Ovary (tissue), 9 donors: Measurements from ENCODE around the gene ISOC1. TPM values are rescaled to one million over a fixed set of nuclear protein-coding genes. Genes with fewer than 3 reads are reported as not detected.

Experiments
- DNase-seq, 5 donors: peaks; one replicate each; pipeline ENCODE4 v3.0.0-alpha.2; 2019 to 2020
- H3K27ac ChIP-seq, 2 donors: fragments of 200-600 bp; one replicate each; pipeline versions ENCODE4 v1.5.1 to v1.8.0; 2019 to 2022
- H3K27me3 ChIP-seq: fragments of 200-600 bp; one replicate; pipeline ENCODE4 v1.8.0; 2022
- H3K36me3 ChIP-seq: fragments of 200-600 bp; sonication (generic); one replicate; pipeline ENCODE4 v1.5.1; 2019
- H3K4me1 ChIP-seq: one replicate; pipeline ENCODE4 v1.8.1; 2013; ENCODE audit warnings: mild to moderate bottlenecking, moderate library complexity; ENCODE audit not compliant: insufficient read depth
- H3K4me3 ChIP-seq: fragments of 200-600 bp; sonication (generic); one replicate; pipeline ENCODE4 v1.5.1; 2017
- H3K9me3 ChIP-seq, 2 donors: fragments of 200-600 bp in 1 of 2; sonication (generic) in 1 of 2; one replicate each; pipeline versions ENCODE4 v1.5.1 to v1.8.1; 2013 to 2019; ENCODE audit warnings: mild to moderate bottlenecking in 1 of 2, moderate library complexity in 1 of 2
- CTCF ChIP-seq, 3 donors: fragments of 450-650 bp in 2 of 3; fragments of 200-600 bp in 1 of 3; IDR thresholded peaks; one replicate each; pipeline versions ENCODE4 v1.5.1 to v1.8.0; 2016 to 2022; ENCODE audit warnings: antibody characterized with exemption in 3 of 3, mild to moderate bottlenecking in 1 of 3
- EP300 ChIP-seq: sonication (generic); formaldehyde crosslinking; IDR thresholded peaks from one replicate; pipeline ENCODE4 v1.6.1; 2017; ENCODE audit warnings: antibody characterized with exemption
- POLR2A ChIP-seq: fragments of 450-650 bp; IDR thresholded peaks from one replicate; pipeline ENCODE4 v1.6.1; 2017; ENCODE audit warnings: antibody characterized with exemption, mild to moderate bottlenecking, moderate library complexity
- WGBS, 3 donors: extraction: QIAGEN DNeasy Blood & Tissue Kit in 1 of 3; methylation state at CpG; one replicate each; pipeline versions ENCODE4 v1.1.5 to v1.1.7; 2013 to 2017; 5-methylcytosine and 5-hydroxymethylcytosine counted together
- intact Hi-C, 4 donors: fragments of 100-400 bp; cut with DNase I; formaldehyde crosslinking; loops; one replicate each; pipeline versions ENCODE4 v1.11.0 to v1.15.1; 2022 to 2023
- polyA plus RNA-seq, 2 donors: library from polyadenylated mRNA; stranded (reverse); fragments of 200-250 nt in 1 of 2; fragments of 350-450 nt in 1 of 2; fragmentation: Illumina TruSeq in 1 of 2; extraction: RNeasy Lipid Tissue Mini Kit (QIAGEN cat#74804) in 1 of 2; gene quantifications; one replicate each; pipeline ENCODE4 v1.2.3, GENCODE V29; 2013 to 2014
- total RNA-seq, 7 donors: library from RNA; depleted of rRNA in 2 of 7; stranded (reverse); fragments of >200 nt in 2 of 7; fragmentation: NEBNext Ultra II Directional in 3 of 7; extraction: Animal tissue kit (Norgen Biotek cat#: 25700) in 3 of 7; gene quantifications; one replicate each; pipeline versions ENCODE4 v1.1.0 to v1.2.4, GENCODE V29; 2016 to 2023
- donor health status: DM: no; HTN: no; CAD: no; lungs with moderate emphysema.
- donor health status: DM: no; HTN: no; CAD: no.
- donor health status: Bipolar disorder and iron deficiency.
- donor health status: DM: yes; HTN: yes; CAD: no.
- donor health status: DM: no; HTN: no; CAD: no.
- donor health status: DM: yes; HTN: yes; CAD: no.

The ISOC1 gene
- total and polyA plus RNA-seq, 9 donors, result 19.1 to 98.0 (median 27.3) TPM

GRCh38 chr5:129096382-129096991 is 1.9 kb downstream of the ISOC1 start:
- peak overlapping the region; percentile 93 for H3K4me3 ChIP-seq
- TF ChIP-seq CTCF (IDR thresholded peaks at IDR 0.05), result no peak
- intact Hi-C loops, result no loop called here

DNA sequence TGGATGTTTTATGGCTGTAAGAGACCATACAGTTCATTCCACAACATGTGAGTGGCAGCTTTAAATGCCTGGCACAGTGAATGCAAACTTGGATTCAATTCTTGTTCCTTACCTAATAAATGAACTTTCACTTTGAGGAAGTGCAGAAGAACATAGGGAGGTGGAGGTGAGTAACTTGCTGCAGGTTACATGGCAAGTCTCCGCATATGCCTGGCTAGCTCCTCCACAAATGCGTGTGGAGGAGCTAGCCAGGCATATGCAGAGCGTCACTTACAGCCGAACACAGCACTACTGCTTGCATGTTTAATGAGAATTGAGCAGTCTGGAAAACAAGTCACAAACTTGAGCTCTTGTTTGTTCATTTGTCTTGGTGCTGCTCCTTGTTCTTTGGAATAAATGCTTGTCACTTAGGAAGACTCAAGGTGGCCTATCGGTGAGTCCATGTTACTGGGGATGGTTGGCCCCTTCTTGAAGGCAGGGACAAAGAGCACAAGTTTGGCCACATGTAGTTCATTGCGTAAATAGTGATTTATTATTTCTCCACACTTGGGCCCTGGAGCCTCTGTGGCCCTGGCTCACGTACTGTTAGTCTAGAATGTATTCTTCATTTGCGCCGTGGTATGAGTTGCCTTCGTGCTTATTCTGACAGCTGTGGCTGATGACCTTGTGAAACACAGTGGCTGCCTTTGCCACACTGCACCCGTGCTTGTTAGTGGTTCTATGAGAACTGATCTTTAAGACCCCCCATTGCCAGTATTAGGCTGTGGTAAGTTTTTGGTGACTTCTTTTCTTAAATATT is 3.1 kb downstream of the ISOC1 start:
- DNase-seq, result no peak
- H3K4me3 ChIP-seq, result no peak overlapping the region
- H3K27me3 ChIP-seq, result no peaks in the 10 kb centered on the region
- WGBS, 3 donors, result 63 to 78% (median 65%) methylated on average over 11 of the region's 11 CpGs
- no peak for TF ChIP-seq EP300
- no peak for TF ChIP-seq POLR2A
- no peak for TF ChIP-seq CTCF (IDR thresholded peaks at IDR 0.05)
- no peaks in the 10 kb centered on the region for H3K9me3 ChIP-seq
- H3K36me3 ChIP-seq, result no peaks in the 10 kb centered on the region
- H3K4me1 ChIP-seq, result peaks cover 6% of the 10 kb centered on the region
- intact Hi-C loops, result loop anchor here in 1 of 4 donors (1.0 kb wide), 1 partner anchor 22 kb away; no protein-coding TSS in a partner anchor
- H3K27ac ChIP-seq, result no peak overlapping the region

More at GRCh38 chr5:129096382-129096991, 1.9 kb downstream of the ISOC1 start:
- H3K36me3 ChIP-seq, result no peaks in the 10 kb centered on the region
- no peak for DNase-seq
- H3K9me3 ChIP-seq, result no peaks in the 10 kb centered on the region
- no peak overlapping the region for H3K27ac ChIP-seq
- 27 to 43% (median 37%) methylated on average over 8 of the region's 8 CpGs for WGBS, 3 donors
- no peaks in the 10 kb centered on the region for H3K27me3 ChIP-seq
- H3K4me1 ChIP-seq, result peaks cover 6% of the 10 kb centered on the region

DNA sequence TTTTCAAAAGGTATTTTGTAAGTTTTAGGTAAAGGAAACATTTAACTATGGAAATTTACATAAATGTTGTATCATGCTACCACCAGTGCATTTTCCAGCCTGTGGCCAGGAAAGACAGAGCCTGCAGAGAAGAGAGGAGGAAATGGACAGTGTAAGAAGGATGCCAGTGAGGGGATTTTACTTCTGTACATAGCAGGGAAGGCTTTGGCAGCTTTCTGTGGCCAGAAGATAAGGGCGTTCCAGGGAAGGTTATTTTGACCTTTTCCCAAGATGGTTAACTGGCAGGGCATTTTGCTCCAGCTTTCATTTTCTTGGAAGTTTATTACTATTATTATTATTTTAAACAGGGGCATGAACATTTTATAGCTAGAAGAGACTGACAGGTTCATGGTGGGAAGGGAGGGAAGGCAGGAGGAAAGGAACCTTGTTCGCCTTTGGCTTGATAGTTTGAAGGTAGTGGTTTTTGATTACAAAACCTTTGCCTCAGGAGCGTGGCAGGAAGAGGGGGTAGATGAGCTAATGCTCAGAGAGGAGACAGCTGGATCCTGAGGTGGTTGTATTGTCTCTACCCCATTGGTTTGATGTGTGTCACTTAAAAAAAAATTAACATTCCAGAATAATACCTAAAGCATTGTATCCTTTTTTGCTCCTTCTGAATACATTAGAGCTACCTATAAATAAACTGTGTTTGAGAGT is 4.1 kb downstream of the ISOC1 start:
- no peaks in the 10 kb centered on the region for H3K36me3 ChIP-seq
- H3K4me3 ChIP-seq, result peak overlapping the region; percentile 10
- peaks cover 6% of the 10 kb centered on the region for H3K4me1 ChIP-seq
- TF ChIP-seq POLR2A, result no peak
- no peak for TF ChIP-seq EP300
- TF ChIP-seq CTCF (IDR thresholded peaks at IDR 0.05), result no peak
- intact Hi-C loops, result no loop called here
- DNase-seq, result no peak
- no peaks in the 10 kb centered on the region for H3K9me3 ChIP-seq
- no peaks in the 10 kb centered on the region for H3K27me3 ChIP-seq
- H3K27ac ChIP-seq, result no peak overlapping the region
- 27 to 38% (median 28%) methylated on average over 3 of the region's 3 CpGs for WGBS, 3 donors

GRCh38 chr5:129099184-129099569 is 4.6 kb downstream of the ISOC1 start:
- Histone ChIP-seq H3K36me3 (no peaks in the 10 kb centered on the region), H3K9me3 (no peaks in the 10 kb centered on the region), H3K27ac (no peak overlapping the region), H3K4me3 (no peak overlapping the region), H3K4me1 (peaks cover 6% of the 10 kb centered on the region), H3K27me3 (no peaks in the 10 kb centered on the region)
- DNase-seq, result no peak
- intact Hi-C loops, result no loop called here
- WGBS, 3 donors, result 41 to 92% (median 92%) methylated on average over 1 of the region's 1 CpG
- TF ChIP-seq EP300 (no peak), POLR2A (no peak), CTCF (IDR thresholded peaks at IDR 0.05) (no peak)
